SK-N-SH (cell line): ENCODE measurements around the gene TDRKH. TPM values are rescaled to one million over a fixed set of nuclear protein-coding genes. Genes with fewer than 3 reads are reported as not detected.
A peak's percentile ranks its signal among the peaks of the same experiment; 100 is the strongest.

Source experiments
- CTCF ChIA-PET: fragments of 300-600, 350-600 bp; formaldehyde crosslinking; extraction: SDS; loops from one replicate; lab custom pipeline; 2021; lab: Yijun Ruan, JAX
- POLR2A ChIA-PET: fragments of 350-600 bp; sonication (Branson Sonifier 250); formaldehyde crosslinking; extraction: SDS; loops from one replicate; lab custom pipeline; 2020; ENCODE audit warnings: antibody characterized with exemption, inconsistent platforms; lab: Yijun Ruan, JAX
- DNase-seq: peaks from one replicate; pipeline ENCODE4 v3.0.0; 2012
- H2AFZ ChIP-seq: fragments of 200-600 bp; sonication (generic); 2 replicates; pipeline ENCODE4 v1.8.1; 2016; ENCODE audit warnings: antibody characterized with exemption, mild to moderate bottlenecking, low read depth
- H3F3A ChIP-seq: fragments of 200-600 bp; sonication (generic); replicated peaks from 2 replicates; pipeline ENCODE3; 2016; ENCODE audit warnings: antibody characterized with exemption, mild to moderate bottlenecking; ENCODE audit not compliant: insufficient read depth
- H3K27ac ChIP-seq, 2 experiments: fragments of 200-500 bp in 1 of 2; fragments of 200-600 bp in 1 of 2; sonication (Bioruptor generic) in 1 of 2; sonication (generic), shearing (Covaris generic) in 1 of 2; 2 replicates each; pipeline versions ENCODE4 v1.5.1 to v1.6.1; 2014 to 2016; ENCODE audit warnings: low read depth in 2 of 2, inconsistent platforms in 1 of 2, low read length in 1 of 2, mild to moderate bottlenecking in 1 of 2, mixed read lengths in 1 of 2
- H3K27me3 ChIP-seq: fragments of 200-600 bp; sonication (generic), shearing (Covaris generic); 2 replicates; pipeline ENCODE4 v1.6.1; 2016; ENCODE audit warnings: mixed run types; ENCODE audit not compliant: insufficient read depth
- H3K36me3 ChIP-seq, 2 experiments: fragments of 200-500 bp in 1 of 2; fragments of 200-600 bp in 1 of 2; sonication (Bioruptor generic) in 1 of 2; sonication (generic) in 1 of 2; replicated peaks in 1 of 2; 2 replicates each; pipeline versions ENCODE3 to v1.5.1; 2014 to 2016; ENCODE audit warnings: low read length in 1 of 2, mild to moderate bottlenecking in 1 of 2; ENCODE audit not compliant: insufficient read depth in 2 of 2, control insufficient read depth in 1 of 2
- H3K4me1 ChIP-seq, 2 experiments: fragments of 200-500 bp in 1 of 2; fragments of 200-600 bp in 1 of 2; sonication (Bioruptor generic) in 1 of 2; sonication (generic), shearing (Covaris generic) in 1 of 2; 2 replicates each; pipeline versions ENCODE4 v1.5.1 to v1.6.1; 2014 to 2016; ENCODE audit warnings: low read depth in 1 of 2, low read length in 1 of 2, mixed run types in 1 of 2; ENCODE audit not compliant: insufficient read depth in 2 of 2, control insufficient read depth in 1 of 2
- H3K4me2 ChIP-seq: fragments of 200-600 bp; sonication (generic), shearing (Covaris generic); 2 replicates; pipeline ENCODE4 v1.6.1; 2017; ENCODE audit warnings: mixed run types
- H3K4me3 ChIP-seq, 2 experiments: fragments of 200-500 bp in 1 of 2; fragments of 200-600 bp in 1 of 2; sonication (Bioruptor generic) in 1 of 2; sonication (generic), shearing (Covaris generic) in 1 of 2; 2 replicates each; pipeline versions ENCODE4 v1.5.1 to v1.8.1; 2014 to 2016; ENCODE audit warnings: low read depth in 2 of 2, inconsistent platforms in 1 of 2, low read length in 1 of 2, mild to moderate bottlenecking in 1 of 2, mixed read lengths in 1 of 2, moderate library complexity in 1 of 2
- H3K79me2 ChIP-seq: fragments of 200-600 bp; sonication (generic); 2 replicates; pipeline ENCODE4 v1.8.1; 2017; ENCODE audit warnings: mild to moderate bottlenecking; ENCODE audit not compliant: insufficient read depth
- H3K9ac ChIP-seq: fragments of 200-600 bp; sonication (generic); 2 replicates; pipeline ENCODE4 v1.6.1; 2017; ENCODE audit warnings: mixed run types
- H3K9me2 ChIP-seq: fragments of 200-600 bp; sonication (generic); 2 replicates; pipeline ENCODE4 v1.6.1; 2017; ENCODE audit warnings: mixed run types
- H3K9me3 ChIP-seq: fragments of 200-600 bp; sonication (generic); 2 replicates; pipeline ENCODE4 v1.6.1; 2017; ENCODE audit warnings: mixed run types, mild to moderate bottlenecking, moderate library complexity
- H4K20me1 ChIP-seq: fragments of 200-600 bp; sonication (generic); 2 replicates; pipeline ENCODE4 v1.6.1; 2017; ENCODE audit warnings: mild to moderate bottlenecking, mixed run types; ENCODE audit not compliant: insufficient read depth
- EP300 ChIP-seq, 2 experiments: IDR thresholded peaks; 2 replicates each; pipeline versions ENCODE4 v1.4.0 to v1.6.1; 2012; ENCODE audit warnings: borderline replicate concordance in 1 of 2, low read depth in 1 of 2, low read length in 1 of 2
- FOSL2 ChIP-seq: IDR thresholded peaks from 2 replicates; pipeline ENCODE4 v1.4.0; 2012; ENCODE audit warnings: low read depth, mild to moderate bottlenecking, moderate library complexity, borderline replicate concordance
- FOXJ3 ChIP-seq: sonication (generic); formaldehyde crosslinking; IDR thresholded peaks from 2 replicates; pipeline ENCODE4 v1.5.1; 2020; ENCODE audit warnings: mild to moderate bottlenecking, missing genetic modification reagents
- GABPA ChIP-seq: IDR thresholded peaks from 2 replicates; pipeline ENCODE4 v1.4.0; 2012; ENCODE audit warnings: low read depth, mild to moderate bottlenecking
- GATA2 ChIP-seq: sonication (generic); formaldehyde crosslinking; IDR thresholded peaks from 2 replicates; pipeline ENCODE4 v1.5.0; 2020; ENCODE audit warnings: mild to moderate bottlenecking, missing genetic modification reagents
- JUND ChIP-seq: IDR thresholded peaks from 2 replicates; pipeline ENCODE4 v1.4.0; 2012
- MEF2A ChIP-seq: IDR thresholded peaks from 2 replicates; pipeline ENCODE4 v1.4.0; 2012; ENCODE audit warnings: low read depth, borderline replicate concordance
- MXI1 ChIP-seq: IDR thresholded peaks from 2 replicates; pipeline ENCODE4 v1.6.1; 2012; ENCODE audit warnings: mild to moderate bottlenecking, low read depth, low read length, improper control_type of control experiment
- NRF1 ChIP-seq: IDR thresholded peaks from 2 replicates; pipeline ENCODE4 v1.6.1; 2012; ENCODE audit warnings: low read depth, mild to moderate bottlenecking, low read length
- RAD21 ChIP-seq: IDR thresholded peaks from 2 replicates; pipeline ENCODE4 v1.6.1; 2012; ENCODE audit warnings: mild to moderate bottlenecking, low read length
- SIN3A ChIP-seq: IDR thresholded peaks from 2 replicates; pipeline ENCODE4 v1.6.1; 2012; ENCODE audit warnings: low read depth, mild to moderate bottlenecking, low read length, moderate library complexity, borderline replicate concordance
- TAF1 ChIP-seq: IDR thresholded peaks from 2 replicates; pipeline ENCODE4 v1.6.1; 2012; ENCODE audit warnings: low read depth, mild to moderate bottlenecking, low read length, moderate library complexity, borderline replicate concordance
- TEAD4 ChIP-seq: IDR thresholded peaks from 2 replicates; pipeline ENCODE4 v1.4.0; 2012; ENCODE audit warnings: mild to moderate bottlenecking, borderline replicate concordance; ENCODE audit not compliant: insufficient read depth
- WGBS: methylation state at CpG from one replicate; pipeline ENCODE4 v1.1.6; 2017; ENCODE audit warnings: low lambda C conversion rate; 5-methylcytosine and 5-hydroxymethylcytosine counted together
- polyA plus RNA-seq, 3 experiments: library from polyadenylated mRNA; depleted of rRNA; stranded (reverse); fragments of >200 nt; gene quantifications; 2 replicates each; pipeline ENCODE4 v1.2.3, GENCODE V29; 2012
- TF ChIP-seq, protein P1 (sequence below): IDR thresholded peaks from 2 replicates; pipeline ENCODE4 v1.6.1; 2012; ENCODE audit warnings: mild to moderate bottlenecking, low read depth, low read length, moderate library complexity
- TF ChIP-seq, protein P2 (sequence below): fragments of 150-350 bp; IDR thresholded peaks from 2 replicates; pipeline ENCODE4 v1.6.1; 2017; ENCODE audit warnings: antibody characterized with exemption, low read length, low read depth, borderline replicate concordance
- TF ChIP-seq, protein P3 (sequence below): IDR thresholded peaks from 2 replicates; pipeline ENCODE4 v1.4.0; 2012; ENCODE audit warnings: low read depth, borderline replicate concordance
- TF ChIP-seq, protein P4 (sequence below): IDR thresholded peaks from 2 replicates; pipeline ENCODE4; 2012

The TDRKH gene
- polyA plus RNA-seq, 1 of the 3 experiments (the other 2 are of a cell fraction): 1.9 TPM

DNA sequence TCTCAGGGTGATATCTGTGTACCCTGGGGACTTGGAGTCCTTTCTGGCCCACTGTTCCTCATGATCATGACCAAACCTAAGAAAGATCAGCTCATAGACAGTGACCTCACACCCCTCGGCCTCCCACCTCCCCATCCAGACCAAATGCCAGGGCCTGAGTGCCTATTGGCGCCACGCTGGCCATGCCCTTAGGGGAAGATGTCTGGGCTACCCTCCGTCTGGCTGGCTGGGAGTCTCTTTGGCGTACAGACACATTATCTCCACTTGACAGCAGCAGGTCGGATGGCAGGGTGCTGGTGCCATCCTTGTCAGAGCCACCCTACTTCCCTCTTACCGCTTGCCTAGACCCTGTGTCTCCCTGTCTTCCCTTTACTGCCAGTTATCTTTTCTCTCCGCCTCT, 32.9 kb upstream of the TDRKH start:
- no peaks in the 10 kb centered on the region for H3K9me2 ChIP-seq

DNA sequence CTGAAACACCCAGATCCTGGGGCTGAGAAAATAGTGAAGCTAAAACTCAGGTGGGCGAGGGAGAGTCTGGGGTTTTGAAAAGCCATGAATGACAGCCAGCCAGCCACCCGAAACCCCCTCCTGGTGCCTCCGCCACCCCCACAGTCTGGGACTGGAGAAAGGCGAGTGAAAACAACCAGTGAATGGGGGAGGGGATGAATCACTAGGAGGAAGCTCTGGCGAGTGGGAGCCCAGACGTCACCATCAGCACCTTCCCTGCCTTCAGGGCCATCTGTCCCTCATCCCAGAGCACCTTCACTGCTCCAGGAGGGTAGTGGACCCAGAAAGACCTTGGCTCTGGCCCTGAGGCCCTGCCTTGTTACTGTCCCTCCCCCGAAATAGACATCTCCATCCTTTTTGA, 32.1 kb upstream of the TDRKH start:
- Histone ChIP-seq H3K79me2 (no peaks in the 10 kb centered on the region), H3K4me2 (no peak overlapping the region), H4K20me1 (no peaks in the 10 kb centered on the region), H3F3A (no peaks in the 10 kb centered on the region), H3K27me3 (no peaks in the 10 kb centered on the region; the same call in 1 of the 2 replicates), H3K9me2 (no peaks in the 10 kb centered on the region), H3K9me3 (no peaks in the 10 kb centered on the region), H3K36me3 (no peaks in the 10 kb centered on the region), H2AFZ (no peak overlapping the region), H3K4me1 (peaks cover 0 to 58% of the 10 kb centered on the region in 2 experiments; a peak in 2 of 4 replicates), H3K4me3 (no peak overlapping the region), H3K9ac (no peak overlapping the region), H3K27ac (peak overlapping the region in 1 of 2 experiments; percentile 81; a peak in 1 of 4 replicates)
- ChIA-PET POLR2A (interaction anchor here (1.0 to 2.0 kb wide), 3 partner anchors 10 to 87 kb away, joined by 3 to 6 read pairs (median 5); partner anchors contain the start of genes MRPL9 and THEM4), CTCF (interaction anchor here (0.9 to 7.8 kb wide), 3 partner anchors 14 to 88 kb away, joined by 3 to 46 read pairs (median 13); no protein-coding TSS in a partner anchor)
- 58% methylated on average over 4 of the region's 7 CpGs for WGBS
- TF ChIP-seq SIN3A: no peak
- no peak for TF ChIP-seq GABPA
- no peak for TF ChIP-seq RAD21
- TF ChIP-seq JUND: no peak
- TF ChIP-seq, protein P1, sequence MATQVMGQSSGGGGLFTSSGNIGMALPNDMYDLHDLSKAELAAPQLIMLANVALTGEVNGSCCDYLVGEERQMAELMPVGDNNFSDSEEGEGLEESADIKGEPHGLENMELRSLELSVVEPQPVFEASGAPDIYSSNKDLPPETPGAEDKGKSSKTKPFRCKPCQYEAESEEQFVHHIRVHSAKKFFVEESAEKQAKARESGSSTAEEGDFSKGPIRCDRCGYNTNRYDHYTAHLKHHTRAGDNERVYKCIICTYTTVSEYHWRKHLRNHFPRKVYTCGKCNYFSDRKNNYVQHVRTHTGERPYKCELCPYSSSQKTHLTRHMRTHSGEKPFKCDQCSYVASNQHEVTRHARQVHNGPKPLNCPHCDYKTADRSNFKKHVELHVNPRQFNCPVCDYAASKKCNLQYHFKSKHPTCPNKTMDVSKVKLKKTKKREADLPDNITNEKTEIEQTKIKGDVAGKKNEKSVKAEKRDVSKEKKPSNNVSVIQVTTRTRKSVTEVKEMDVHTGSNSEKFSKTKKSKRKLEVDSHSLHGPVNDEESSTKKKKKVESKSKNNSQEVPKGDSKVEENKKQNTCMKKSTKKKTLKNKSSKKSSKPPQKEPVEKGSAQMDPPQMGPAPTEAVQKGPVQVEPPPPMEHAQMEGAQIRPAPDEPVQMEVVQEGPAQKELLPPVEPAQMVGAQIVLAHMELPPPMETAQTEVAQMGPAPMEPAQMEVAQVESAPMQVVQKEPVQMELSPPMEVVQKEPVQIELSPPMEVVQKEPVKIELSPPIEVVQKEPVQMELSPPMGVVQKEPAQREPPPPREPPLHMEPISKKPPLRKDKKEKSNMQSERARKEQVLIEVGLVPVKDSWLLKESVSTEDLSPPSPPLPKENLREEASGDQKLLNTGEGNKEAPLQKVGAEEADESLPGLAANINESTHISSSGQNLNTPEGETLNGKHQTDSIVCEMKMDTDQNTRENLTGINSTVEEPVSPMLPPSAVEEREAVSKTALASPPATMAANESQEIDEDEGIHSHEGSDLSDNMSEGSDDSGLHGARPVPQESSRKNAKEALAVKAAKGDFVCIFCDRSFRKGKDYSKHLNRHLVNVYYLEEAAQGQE: no peak
- TF ChIP-seq, protein P2, sequence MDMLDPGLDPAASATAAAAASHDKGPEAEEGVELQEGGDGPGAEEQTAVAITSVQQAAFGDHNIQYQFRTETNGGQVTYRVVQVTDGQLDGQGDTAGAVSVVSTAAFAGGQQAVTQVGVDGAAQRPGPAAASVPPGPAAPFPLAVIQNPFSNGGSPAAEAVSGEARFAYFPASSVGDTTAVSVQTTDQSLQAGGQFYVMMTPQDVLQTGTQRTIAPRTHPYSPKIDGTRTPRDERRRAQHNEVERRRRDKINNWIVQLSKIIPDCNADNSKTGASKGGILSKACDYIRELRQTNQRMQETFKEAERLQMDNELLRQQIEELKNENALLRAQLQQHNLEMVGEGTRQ: no peak
- TF ChIP-seq, protein P3, sequence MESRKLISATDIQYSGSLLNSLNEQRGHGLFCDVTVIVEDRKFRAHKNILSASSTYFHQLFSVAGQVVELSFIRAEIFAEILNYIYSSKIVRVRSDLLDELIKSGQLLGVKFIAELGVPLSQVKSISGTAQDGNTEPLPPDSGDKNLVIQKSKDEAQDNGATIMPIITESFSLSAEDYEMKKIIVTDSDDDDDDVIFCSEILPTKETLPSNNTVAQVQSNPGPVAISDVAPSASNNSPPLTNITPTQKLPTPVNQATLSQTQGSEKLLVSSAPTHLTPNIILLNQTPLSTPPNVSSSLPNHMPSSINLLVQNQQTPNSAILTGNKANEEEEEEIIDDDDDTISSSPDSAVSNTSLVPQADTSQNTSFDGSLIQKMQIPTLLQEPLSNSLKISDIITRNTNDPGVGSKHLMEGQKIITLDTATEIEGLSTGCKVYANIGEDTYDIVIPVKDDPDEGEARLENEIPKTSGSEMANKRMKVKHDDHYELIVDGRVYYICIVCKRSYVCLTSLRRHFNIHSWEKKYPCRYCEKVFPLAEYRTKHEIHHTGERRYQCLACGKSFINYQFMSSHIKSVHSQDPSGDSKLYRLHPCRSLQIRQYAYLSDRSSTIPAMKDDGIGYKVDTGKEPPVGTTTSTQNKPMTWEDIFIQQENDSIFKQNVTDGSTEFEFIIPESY: no peak
- TF ChIP-seq TAF1: no peak
- TF ChIP-seq, protein P4, sequence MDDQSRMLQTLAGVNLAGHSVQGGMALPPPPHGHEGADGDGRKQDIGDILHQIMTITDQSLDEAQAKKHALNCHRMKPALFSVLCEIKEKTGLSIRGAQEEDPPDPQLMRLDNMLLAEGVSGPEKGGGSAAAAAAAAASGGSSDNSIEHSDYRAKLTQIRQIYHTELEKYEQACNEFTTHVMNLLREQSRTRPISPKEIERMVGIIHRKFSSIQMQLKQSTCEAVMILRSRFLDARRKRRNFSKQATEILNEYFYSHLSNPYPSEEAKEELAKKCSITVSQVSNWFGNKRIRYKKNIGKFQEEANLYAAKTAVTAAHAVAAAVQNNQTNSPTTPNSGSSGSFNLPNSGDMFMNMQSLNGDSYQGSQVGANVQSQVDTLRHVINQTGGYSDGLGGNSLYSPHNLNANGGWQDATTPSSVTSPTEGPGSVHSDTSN: no peak
- TF ChIP-seq FOXJ3 (CRISPR knock-in tag): no peak
- no peak for TF ChIP-seq NRF1
- no peak for TF ChIP-seq GATA2 (CRISPR knock-in tag)
- no peak for TF ChIP-seq FOSL2
- no peak for TF ChIP-seq TEAD4
- DNase-seq: no peak

More for the DNA sequence above, 32.9 kb upstream of the TDRKH start:
- DNase-seq: peak; percentile 67
- Histone ChIP-seq H3K4me1 (peaks cover 0 to 61% of the 10 kb centered on the region in 2 experiments; a peak in 2 of 4 replicates), H3K9ac (no peak overlapping the region), H3K4me3 (no peak overlapping the region), H3F3A (no peaks in the 10 kb centered on the region), H3K27ac (peak overlapping the region in 1 of 2 experiments; percentile 81; a peak in 1 of 4 replicates), H3K9me3 (no peaks in the 10 kb centered on the region), H3K27me3 (no peaks in the 10 kb centered on the region; the same call in 1 of the 2 replicates), H3K79me2 (no peaks in the 10 kb centered on the region), H3K4me2 (no peak overlapping the region), H3K36me3 (no peaks in the 10 kb centered on the region), H2AFZ (no peak overlapping the region), H4K20me1 (no peaks in the 10 kb centered on the region)
- CTCF ChIA-PET: interaction anchor here (0.9 to 7.8 kb wide), 3 partner anchors 13 to 89 kb away, joined by 3 to 46 read pairs (median 8); no protein-coding TSS in a partner anchor
- TF ChIP-seq MEF2A (no peak), MXI1 (0 out of 2 replicates have a peak, but pooled peaks have one; percentile 30), GATA2 (CRISPR knock-in tag) (peak; percentile 23; the same call in 1 of the 2 replicates), EP300 (IDR thresholded peaks at IDR 0.05; ENCODE audit: borderline replicate concordance in 1 of 2, low read depth in 1 of 2, low read length in 1 of 2) (peak in 1 of 2 experiments; percentile 50; a peak in 2 of 4 replicates)
- POLR2A ChIA-PET: interaction anchor here (2.0 kb wide), 1 partner anchor 9 kb away, joined by 6 read pairs; no protein-coding TSS in a partner anchor
- 53% methylated on average over 8 of the region's 8 CpGs for WGBS
